Anterior cingulate cortex (tissue), 58 donors: Measurements from ENCODE around the gene TMEM266.
A peak's percentile ranks its signal among the peaks of the same experiment; 100 is the strongest.
"Not testable (repeated sequence)": the region's sequence is repeated elsewhere in the genome, so short reads cannot be mapped to it uniquely, and the experiment has no call there.

Experiments
- DNase-seq, 58 donors: peaks; one replicate each; lab custom pipeline; 2025; lab: John Stamatoyannopoulos, UW

Gene TMEM266, protein sequence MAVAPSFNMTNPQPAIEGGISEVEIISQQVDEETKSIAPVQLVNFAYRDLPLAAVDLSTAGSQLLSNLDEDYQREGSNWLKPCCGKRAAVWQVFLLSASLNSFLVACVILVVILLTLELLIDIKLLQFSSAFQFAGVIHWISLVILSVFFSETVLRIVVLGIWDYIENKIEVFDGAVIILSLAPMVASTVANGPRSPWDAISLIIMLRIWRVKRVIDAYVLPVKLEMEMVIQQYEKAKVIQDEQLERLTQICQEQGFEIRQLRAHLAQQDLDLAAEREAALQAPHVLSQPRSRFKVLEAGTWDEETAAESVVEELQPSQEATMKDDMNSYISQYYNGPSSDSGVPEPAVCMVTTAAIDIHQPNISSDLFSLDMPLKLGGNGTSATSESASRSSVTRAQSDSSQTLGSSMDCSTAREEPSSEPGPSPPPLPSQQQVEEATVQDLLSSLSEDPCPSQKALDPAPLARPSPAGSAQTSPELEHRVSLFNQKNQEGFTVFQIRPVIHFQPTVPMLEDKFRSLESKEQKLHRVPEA

GRCh38 chr15:76059320-76060117 is at the start of gene TMEM266:
Gene TMEM266 (plus strand): TSS chr15:76059985. CDS start chr15:76134264, 74,279 bp downstream.
- peak in 33 of 58 donors; percentile 9 to 73 (median 43) for DNase-seq

GRCh38 chr15:76010613-76011012 is 49.2 kb upstream of the TMEM266 start:
- no peak for DNase-seq

DNA sequence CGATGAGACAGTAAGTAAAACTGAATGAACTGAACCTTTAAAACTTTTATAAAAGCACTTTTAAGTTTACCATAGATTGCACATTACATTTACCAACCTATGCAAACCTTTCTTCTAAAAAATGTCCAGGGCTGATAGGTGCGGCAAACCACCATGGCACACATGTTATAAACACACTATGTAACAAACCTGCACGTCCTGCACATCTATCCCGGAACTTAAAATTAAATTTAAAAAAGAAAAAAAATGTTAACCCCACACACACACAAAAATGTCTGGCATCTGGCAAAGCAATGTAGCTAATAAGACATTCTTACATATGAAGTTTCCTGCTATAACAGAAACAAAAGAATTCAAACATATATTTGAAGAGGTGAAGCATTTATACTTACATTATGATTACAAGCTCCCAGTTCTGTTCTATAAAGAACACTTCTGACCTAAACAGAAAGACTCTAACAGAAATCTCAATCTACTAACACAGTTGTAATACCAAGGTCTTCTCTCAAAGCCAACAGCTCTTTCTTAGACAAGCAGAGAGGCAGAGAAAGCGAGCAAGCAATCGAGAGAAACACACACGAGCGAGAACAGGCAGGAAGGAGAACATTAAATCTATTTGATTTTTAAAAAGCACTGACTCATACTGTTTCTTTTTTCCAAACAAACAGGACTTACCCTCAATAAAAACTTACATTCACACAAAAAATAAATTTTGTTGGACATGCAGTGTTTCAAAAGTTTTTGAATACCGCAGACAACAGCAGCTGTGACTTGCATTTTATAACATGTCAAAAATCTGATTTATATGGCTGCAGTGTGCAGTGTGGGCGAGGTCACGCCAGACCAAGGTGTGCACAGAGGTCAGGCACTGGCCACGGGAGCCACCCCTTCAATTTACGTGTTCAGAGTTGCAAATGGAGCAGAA is 47.9 kb upstream of the TMEM266 start, which contains the start of gene NRG4:
Gene NRG4 (minus strand): TSS at position 798 of the 925 bp plus-strand sequence. CDS start 1,194 bp downstream, outside the sequence.
- DNase-seq: no peak

- not testable (repeated sequence) for DNase-seq
These were observed 46.3 kb upstream of the TMEM266 start for GRCh38 chr15:76013470-76013869.

GRCh38 chr15:76024021-76024768 is 35.6 kb upstream of the TMEM266 start:
- no peak for DNase-seq

- DNase-seq: no peak
These were observed 27.7 kb upstream of the TMEM266 start for GRCh38 chr15:76032046-76032445.

- DNase-seq: no peak
These were observed 26.3 kb upstream of the TMEM266 start for GRCh38 chr15:76033438-76033837.

DNA sequence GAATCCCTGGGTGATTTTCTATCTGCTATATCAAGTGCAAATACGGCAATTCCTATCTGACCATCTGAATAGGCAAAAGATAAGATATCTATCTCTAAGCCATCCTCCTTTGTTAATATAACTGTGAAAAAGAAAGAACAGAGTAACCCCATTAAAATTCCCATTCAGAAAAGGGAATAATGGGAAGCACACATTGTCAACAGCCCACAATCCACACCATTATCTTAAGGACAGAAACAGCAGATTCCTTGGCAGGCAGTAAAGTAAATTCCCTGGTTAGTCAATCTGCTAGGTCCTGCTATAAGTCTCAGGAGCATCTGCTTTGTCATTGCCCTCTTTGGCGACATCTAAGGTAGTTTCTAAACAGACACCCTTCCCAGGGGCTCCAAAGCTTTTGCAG is 25.7 kb upstream of the TMEM266 start:
- no peak for DNase-seq

DNA sequence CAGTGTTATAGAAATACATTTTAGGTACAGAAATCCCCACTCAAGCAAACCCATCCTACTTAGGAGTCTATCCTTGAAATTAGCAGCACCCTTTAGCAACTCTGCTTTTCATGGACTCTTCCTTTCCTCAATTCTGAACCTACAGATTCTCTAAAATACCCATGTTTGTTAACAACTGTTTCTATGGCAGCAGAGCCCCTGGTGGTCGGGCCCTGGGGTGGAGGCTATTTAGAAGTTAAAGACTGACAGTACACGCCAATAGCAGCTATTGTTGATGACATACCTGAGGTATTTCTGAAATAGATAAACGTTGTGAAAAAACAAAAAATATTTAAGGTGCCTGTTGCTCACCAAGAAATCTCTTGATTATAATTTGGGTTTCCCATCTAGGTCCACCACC is 24.2 kb upstream of the TMEM266 start:
- no peak for DNase-seq

DNA sequence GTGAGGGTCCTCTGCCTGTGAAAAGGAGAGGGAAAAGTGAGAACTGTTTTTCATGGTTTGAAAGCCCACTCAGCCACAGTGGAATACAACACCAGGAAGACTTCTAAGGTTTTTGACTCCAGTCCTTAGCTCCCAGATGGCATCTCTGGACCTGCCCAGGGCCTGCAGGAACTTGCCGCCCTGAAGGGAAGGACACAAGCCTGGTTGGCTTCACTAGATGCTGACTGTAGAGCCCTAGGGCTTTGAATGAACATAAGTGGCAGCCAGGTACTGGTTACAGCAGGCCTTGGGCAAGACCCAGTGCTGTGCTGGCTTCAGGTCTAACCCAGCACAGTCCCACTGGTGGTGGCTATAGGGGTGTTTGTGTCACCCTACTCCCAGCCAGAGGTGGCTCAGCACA is 21.3 kb upstream of the TMEM266 start:
- DNase-seq: no peak

DNA sequence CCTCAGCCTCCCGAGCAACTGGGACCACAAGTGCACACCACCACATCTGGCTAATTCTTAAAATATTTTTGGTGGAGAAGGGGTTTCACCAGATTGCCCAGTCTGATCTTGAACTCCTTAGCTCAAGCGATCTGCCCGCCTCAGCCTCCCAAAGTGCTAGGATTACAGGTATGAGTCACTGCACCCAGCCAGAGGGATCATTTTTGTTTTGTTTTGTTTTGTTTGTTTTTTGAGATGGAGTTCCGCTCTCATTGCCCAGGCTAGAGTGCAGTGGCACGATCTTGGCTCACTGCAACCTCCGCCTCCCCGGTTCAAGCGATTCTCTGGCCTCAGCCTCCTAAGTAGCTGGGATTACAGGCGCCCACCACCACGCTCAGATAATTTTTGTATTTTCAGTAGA is 5.6 kb upstream of the TMEM266 start:
- not testable (repeated sequence) for DNase-seq

DNA sequence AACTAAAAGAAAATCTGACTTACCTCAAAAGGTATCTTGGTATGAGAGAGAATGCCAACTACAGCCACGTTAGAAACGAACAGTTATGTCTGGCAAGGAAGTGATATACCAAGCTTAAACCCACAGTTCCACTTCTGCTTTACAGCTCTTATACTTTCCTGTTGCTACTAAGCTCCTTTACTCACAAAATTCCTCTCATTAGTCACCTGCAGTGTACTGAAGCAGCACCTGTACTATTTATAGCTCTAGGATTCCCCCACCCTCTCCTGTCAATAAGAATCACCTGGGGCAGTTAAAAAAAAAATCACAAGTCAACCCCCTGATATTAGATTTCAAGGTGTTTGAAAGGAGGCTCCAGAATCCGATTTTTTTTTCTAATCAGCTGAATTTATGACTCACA is 2.9 kb upstream of the TMEM266 start:
- DNase-seq: no peak

DNA sequence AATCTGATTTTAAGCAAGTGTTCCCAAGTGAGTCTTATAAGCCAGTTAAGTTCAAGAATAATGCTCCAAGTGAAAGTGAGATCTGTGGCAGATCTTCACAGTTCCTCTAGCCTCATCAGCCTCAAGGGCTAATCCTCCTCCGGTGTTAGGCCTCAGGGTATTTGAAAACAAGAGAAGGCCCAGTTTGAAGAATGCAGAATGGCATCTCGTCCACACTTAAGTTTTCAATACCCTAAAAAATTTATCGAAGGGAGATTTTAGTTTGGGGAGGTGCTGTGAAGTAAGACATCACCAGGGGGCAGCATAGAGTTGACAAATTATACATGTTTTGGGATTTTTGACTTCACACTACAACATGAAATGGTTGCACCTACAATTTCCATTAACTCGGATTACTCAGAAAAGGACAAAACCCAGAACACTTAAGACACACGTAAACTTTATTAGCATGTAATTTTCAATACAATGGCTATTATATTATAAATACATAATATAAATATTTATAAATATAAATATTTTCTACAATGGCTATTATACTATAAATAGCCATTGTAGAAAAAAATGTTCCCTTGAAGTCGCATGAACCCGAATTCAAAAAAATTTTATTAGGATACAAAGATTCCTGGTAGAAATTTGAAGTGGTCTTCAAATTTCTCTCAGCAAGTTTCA is 2.3 kb upstream of the TMEM266 start:
- peak in 9 of 58 donors; percentile 1 to 38 (median 6) for DNase-seq

DNA sequence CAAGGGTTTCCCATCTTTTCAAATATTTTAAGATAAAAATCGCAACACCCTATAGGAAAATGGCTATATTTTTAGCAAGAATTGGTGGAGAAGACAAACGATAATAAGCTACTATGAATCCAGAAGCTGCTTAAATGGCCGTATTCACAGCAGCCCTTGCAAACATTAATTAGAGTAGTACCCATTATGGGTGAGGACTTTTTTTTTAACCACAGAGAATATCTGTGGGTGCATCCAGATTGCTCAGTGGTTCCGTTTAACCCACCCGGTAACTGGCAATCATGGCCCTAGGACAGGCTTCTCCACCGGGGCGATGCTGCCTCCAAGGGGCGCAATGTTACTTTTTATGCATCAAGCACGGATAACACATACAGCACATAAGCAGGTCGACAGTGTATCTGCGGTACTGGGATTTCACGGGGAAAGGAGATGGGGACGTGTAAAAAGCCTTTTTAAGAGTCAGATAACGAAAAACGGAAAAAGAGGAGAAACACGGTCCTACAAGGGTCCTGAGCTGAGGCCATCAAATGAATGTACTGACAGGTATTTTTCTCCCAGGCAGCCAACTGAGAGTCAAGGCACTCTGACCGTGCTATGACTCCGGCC is 968 bp upstream of the TMEM266 start:
- peak in 35 of 58 donors; percentile 2 to 48 (median 20) for DNase-seq

- peak in 9 of 58 donors; percentile 14 to 59 (median 35) for DNase-seq
These were observed 569 bp downstream of the TMEM266 start for GRCh38 chr15:76060118-76060989.

GRCh38 chr15:76061700-76062099 is 1.9 kb downstream of the TMEM266 start:
- DNase-seq: no peak

- DNase-seq: no peak
These were observed 2.5 kb downstream of the TMEM266 start for GRCh38 chr15:76062286-76062685.
